HepG2 (cell line): ENCODE data around the gene ANKRD13D. TPM values are rescaled to one million over a fixed set of nuclear protein-coding genes. Genes with fewer than 3 reads are reported as not detected.
A peak's percentile ranks its signal among the peaks of the same experiment; 100 is the strongest.

Experiments used
- ATF1 ChIP-seq: IDR thresholded peaks from 2 replicates; pipeline ENCODE4 v1.6.1; 2016; ENCODE audit warnings: mild to moderate bottlenecking, control low read depth
- RBM22 ChIP-seq: fragments of 200-400 bp; formaldehyde crosslinking; optimal IDR thresholded peaks from 2 replicates; pipeline ENCODE3; 2017; ENCODE audit warnings: mild to moderate bottlenecking, low read length, moderate library complexity
- RFXANK ChIP-seq: IDR thresholded peaks from 2 replicates; pipeline ENCODE4 v1.6.1; 2016
- TCF7 ChIP-seq: sonication (generic); IDR thresholded peaks from 2 replicates; pipeline ENCODE4 v1.6.1; 2016; ENCODE audit warnings: antibody characterized with exemption, low read depth
- ZNF260 ChIP-seq: sonication (generic); formaldehyde crosslinking; IDR thresholded peaks from 2 replicates; pipeline ENCODE4 v1.4.0; 2020; ENCODE audit warnings: missing genetic modification reagents, low read depth, mild to moderate bottlenecking, borderline replicate concordance
- ZNF34 ChIP-seq: sonication (generic); formaldehyde crosslinking; IDR thresholded peaks from 2 replicates; pipeline ENCODE4 v1.4.0; 2020; ENCODE audit warnings: mild to moderate bottlenecking, missing genetic modification reagents, borderline replicate concordance
- ZNF468 ChIP-seq: sonication (generic); formaldehyde crosslinking; IDR thresholded peaks from 2 replicates; pipeline ENCODE4 v1.8.0; 2022; ENCODE audit warnings: mild to moderate bottlenecking, moderate library complexity, missing genetic modification reagents
- polyA plus RNA-seq, 8 experiments: library from polyadenylated mRNA; depleted of rRNA in 3 of 8; stranded (reverse) in 7 of 8; unstranded in 1 of 8; fragments of >200 nt; fragmentation: Illumina TruSeq in 4 of 8; extraction: Trizol in 4 of 8; gene quantifications; 2 replicates each; pipeline versions ENCODE4 v1.2.1 to v1.2.3, GENCODE V29; 2011 to 2016; ENCODE audit warnings: low read depth in 4 of 8, missing spikeins in 1 of 8, mixed read lengths in 1 of 8; ENCODE audit not compliant: insufficient read depth in 1 of 8
- total RNA-seq, 5 experiments: library from RNA; depleted of rRNA; stranded (reverse); fragments of >200 nt; fragmentation: Illumina TruSeq; extraction: Trizol; gene quantifications; 2 replicates each; pipeline ENCODE4 v1.2.3, GENCODE V29; 2016; ENCODE audit warnings: low read depth in 1 of 5
- TF ChIP-seq, protein P1 (sequence below): sonication (generic); formaldehyde crosslinking; IDR thresholded peaks from 2 replicates; pipeline ENCODE4 v1.5.1; 2020; ENCODE audit warnings: mild to moderate bottlenecking, missing genetic modification reagents, moderate library complexity
- TF ChIP-seq, protein P2 (sequence below): sonication (generic); formaldehyde crosslinking; IDR thresholded peaks from 2 replicates; pipeline ENCODE4 v1.5.0; 2020; ENCODE audit warnings: missing genetic modification reagents
- TF ChIP-seq, protein P3 (sequence below): sonication (generic); formaldehyde crosslinking; IDR thresholded peaks from 2 replicates; pipeline ENCODE4 v1.4.0; 2020; ENCODE audit warnings: mild to moderate bottlenecking, missing genetic modification reagents
- TF ChIP-seq, protein P4 (sequence below): sonication (generic); formaldehyde crosslinking; IDR thresholded peaks from 2 replicates; pipeline ENCODE4 v1.4.0; 2020; ENCODE audit warnings: missing genetic modification reagents
- TF ChIP-seq, protein P5 (sequence below): sonication (generic); formaldehyde crosslinking; IDR thresholded peaks from 2 replicates; pipeline ENCODE4 v1.4.0; 2020; ENCODE audit warnings: mild to moderate bottlenecking, missing genetic modification reagents
- TF ChIP-seq, protein P6 (sequence below): sonication (generic); formaldehyde crosslinking; IDR thresholded peaks from 2 replicates; pipeline ENCODE4 v1.4.0; 2020; ENCODE audit warnings: missing genetic modification reagents, borderline replicate concordance

ANKRD13D gene
- total and polyA plus RNA-seq, 2 of the 13 experiments (the other 11 are each of a cell fraction or from before 2014, with no cell fraction given), result 18.6 to 27.3 TPM

DNA sequence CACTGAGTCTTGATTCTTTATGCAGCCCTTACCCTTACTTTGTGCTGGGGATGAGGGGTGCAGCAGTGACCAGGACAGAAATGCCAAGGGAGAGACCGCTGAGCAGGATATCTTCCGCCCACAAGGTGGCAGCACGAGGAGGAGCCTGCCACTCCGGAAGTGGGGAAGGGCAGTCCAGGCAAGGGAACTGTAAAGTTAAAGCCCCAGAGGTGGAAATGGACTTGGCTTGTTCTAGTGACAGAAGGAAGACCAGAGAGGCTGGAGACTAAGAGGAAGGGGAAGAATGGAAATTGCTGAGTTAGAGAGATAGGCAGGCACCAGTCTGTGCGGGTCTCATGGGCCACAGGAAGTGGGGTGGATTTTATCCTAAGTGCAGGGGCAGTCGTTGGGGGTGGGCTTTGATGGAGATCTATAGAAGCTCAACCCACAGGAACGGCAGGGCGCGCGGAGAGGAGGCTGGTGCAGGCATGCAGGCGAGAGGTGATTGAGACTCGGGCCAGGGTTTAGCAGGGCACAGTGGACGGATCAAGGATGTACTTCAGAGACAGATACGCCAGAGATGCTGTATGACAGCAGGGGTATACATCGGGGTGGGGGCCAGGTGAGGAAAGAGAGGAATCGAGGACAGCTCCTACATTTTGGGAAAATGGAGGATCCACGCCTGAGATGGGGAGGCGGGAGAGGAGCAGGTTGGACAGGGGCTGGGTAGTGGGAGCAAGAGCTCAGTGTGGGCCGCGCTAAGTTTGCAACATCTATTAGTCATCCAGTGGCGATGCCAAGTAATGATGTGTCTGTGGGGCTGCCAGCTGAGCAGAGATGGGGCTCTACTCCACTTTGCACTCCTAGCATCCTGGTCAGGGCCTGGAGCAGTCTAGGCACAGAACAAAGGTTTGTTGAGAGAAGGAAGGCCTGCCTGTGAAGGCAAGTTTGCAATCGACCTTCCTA is 26.1 kb upstream of the ANKRD13D start (continued):
- TF ChIP-seq, protein P1, sequence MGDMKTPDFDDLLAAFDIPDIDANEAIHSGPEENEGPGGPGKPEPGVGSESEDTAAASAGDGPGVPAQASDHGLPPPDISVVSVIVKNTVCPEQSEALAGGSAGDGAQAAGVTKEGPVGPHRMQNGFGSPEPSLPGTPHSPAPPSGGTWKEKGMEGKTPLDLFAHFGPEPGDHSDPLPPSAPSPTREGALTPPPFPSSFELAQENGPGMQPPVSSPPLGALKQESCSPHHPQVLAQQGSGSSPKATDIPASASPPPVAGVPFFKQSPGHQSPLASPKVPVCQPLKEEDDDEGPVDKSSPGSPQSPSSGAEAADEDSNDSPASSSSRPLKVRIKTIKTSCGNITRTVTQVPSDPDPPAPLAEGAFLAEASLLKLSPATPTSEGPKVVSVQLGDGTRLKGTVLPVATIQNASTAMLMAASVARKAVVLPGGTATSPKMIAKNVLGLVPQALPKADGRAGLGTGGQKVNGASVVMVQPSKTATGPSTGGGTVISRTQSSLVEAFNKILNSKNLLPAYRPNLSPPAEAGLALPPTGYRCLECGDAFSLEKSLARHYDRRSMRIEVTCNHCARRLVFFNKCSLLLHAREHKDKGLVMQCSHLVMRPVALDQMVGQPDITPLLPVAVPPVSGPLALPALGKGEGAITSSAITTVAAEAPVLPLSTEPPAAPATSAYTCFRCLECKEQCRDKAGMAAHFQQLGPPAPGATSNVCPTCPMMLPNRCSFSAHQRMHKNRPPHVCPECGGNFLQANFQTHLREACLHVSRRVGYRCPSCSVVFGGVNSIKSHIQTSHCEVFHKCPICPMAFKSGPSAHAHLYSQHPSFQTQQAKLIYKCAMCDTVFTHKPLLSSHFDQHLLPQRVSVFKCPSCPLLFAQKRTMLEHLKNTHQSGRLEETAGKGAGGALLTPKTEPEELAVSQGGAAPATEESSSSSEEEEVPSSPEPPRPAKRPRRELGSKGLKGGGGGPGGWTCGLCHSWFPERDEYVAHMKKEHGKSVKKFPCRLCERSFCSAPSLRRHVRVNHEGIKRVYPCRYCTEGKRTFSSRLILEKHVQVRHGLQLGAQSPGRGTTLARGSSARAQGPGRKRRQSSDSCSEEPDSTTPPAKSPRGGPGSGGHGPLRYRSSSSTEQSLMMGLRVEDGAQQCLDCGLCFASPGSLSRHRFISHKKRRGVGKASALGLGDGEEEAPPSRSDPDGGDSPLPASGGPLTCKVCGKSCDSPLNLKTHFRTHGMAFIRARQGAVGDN (CRISPR knock-in tag), result peak; percentile 64
- no peak for TF ChIP-seq ZNF34
- TF ChIP-seq, protein P2, sequence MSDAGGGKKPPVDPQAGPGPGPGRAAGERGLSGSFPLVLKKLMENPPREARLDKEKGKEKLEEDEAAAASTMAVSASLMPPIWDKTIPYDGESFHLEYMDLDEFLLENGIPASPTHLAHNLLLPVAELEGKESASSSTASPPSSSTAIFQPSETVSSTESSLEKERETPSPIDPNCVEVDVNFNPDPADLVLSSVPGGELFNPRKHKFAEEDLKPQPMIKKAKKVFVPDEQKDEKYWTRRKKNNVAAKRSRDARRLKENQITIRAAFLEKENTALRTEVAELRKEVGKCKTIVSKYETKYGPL, result no peak
- TF ChIP-seq TCF7, result no peak
- TF ChIP-seq ZNF260 (CRISPR knock-in tag), result no peak
- TF ChIP-seq RBM22, result no peak
- TF ChIP-seq RFXANK (CRISPR knock-in tag), result no peak
- TF ChIP-seq, protein P3, sequence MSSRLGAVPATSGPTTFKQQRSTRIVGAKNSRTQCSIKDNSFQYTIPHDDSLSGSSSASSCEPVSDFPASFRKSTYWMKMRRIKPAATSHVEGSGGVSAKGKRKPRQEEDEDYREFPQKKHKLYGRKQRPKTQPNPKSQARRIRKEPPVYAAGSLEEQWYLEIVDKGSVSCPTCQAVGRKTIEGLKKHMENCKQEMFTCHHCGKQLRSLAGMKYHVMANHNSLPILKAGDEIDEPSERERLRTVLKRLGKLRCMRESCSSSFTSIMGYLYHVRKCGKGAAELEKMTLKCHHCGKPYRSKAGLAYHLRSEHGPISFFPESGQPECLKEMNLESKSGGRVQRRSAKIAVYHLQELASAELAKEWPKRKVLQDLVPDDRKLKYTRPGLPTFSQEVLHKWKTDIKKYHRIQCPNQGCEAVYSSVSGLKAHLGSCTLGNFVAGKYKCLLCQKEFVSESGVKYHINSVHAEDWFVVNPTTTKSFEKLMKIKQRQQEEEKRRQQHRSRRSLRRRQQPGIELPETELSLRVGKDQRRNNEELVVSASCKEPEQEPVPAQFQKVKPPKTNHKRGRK (CRISPR knock-in tag), result no peak
- TF ChIP-seq, protein P4, sequence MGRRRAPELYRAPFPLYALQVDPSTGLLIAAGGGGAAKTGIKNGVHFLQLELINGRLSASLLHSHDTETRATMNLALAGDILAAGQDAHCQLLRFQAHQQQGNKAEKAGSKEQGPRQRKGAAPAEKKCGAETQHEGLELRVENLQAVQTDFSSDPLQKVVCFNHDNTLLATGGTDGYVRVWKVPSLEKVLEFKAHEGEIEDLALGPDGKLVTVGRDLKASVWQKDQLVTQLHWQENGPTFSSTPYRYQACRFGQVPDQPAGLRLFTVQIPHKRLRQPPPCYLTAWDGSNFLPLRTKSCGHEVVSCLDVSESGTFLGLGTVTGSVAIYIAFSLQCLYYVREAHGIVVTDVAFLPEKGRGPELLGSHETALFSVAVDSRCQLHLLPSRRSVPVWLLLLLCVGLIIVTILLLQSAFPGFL, result no peak
- no peak for TF ChIP-seq ZNF468 (CRISPR knock-in tag)
- TF ChIP-seq, protein P5, sequence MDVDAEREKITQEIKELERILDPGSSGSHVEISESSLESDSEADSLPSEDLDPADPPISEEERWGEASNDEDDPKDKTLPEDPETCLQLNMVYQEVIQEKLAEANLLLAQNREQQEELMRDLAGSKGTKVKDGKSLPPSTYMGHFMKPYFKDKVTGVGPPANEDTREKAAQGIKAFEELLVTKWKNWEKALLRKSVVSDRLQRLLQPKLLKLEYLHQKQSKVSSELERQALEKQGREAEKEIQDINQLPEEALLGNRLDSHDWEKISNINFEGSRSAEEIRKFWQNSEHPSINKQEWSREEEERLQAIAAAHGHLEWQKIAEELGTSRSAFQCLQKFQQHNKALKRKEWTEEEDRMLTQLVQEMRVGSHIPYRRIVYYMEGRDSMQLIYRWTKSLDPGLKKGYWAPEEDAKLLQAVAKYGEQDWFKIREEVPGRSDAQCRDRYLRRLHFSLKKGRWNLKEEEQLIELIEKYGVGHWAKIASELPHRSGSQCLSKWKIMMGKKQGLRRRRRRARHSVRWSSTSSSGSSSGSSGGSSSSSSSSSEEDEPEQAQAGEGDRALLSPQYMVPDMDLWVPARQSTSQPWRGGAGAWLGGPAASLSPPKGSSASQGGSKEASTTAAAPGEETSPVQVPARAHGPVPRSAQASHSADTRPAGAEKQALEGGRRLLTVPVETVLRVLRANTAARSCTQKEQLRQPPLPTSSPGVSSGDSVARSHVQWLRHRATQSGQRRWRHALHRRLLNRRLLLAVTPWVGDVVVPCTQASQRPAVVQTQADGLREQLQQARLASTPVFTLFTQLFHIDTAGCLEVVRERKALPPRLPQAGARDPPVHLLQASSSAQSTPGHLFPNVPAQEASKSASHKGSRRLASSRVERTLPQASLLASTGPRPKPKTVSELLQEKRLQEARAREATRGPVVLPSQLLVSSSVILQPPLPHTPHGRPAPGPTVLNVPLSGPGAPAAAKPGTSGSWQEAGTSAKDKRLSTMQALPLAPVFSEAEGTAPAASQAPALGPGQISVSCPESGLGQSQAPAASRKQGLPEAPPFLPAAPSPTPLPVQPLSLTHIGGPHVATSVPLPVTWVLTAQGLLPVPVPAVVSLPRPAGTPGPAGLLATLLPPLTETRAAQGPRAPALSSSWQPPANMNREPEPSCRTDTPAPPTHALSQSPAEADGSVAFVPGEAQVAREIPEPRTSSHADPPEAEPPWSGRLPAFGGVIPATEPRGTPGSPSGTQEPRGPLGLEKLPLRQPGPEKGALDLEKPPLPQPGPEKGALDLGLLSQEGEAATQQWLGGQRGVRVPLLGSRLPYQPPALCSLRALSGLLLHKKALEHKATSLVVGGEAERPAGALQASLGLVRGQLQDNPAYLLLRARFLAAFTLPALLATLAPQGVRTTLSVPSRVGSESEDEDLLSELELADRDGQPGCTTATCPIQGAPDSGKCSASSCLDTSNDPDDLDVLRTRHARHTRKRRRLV (CRISPR knock-in tag), result no peak
- TF ChIP-seq, protein P6, sequence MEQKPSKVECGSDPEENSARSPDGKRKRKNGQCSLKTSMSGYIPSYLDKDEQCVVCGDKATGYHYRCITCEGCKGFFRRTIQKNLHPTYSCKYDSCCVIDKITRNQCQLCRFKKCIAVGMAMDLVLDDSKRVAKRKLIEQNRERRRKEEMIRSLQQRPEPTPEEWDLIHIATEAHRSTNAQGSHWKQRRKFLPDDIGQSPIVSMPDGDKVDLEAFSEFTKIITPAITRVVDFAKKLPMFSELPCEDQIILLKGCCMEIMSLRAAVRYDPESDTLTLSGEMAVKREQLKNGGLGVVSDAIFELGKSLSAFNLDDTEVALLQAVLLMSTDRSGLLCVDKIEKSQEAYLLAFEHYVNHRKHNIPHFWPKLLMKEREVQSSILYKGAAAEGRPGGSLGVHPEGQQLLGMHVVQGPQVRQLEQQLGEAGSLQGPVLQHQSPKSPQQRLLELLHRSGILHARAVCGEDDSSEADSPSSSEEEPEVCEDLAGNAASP (CRISPR knock-in tag), result no peak
- no peak for TF ChIP-seq ATF1 (CRISPR knock-in tag)
